Mucosa of gallbladder (tissue), 1 donor: ENCODE results near the gene SPTSSB. TPM values are rescaled to one million over a fixed set of nuclear protein-coding genes. Genes with fewer than 3 reads are reported as not detected.

Source experiments
- DNase-seq: peaks from one replicate; pipeline ENCODE4 v3.0.0-alpha.2; 2020; ENCODE audit warnings: low spot score
- total RNA-seq: library from RNA; stranded (reverse); gene quantifications from one replicate; pipeline ENCODE4 v1.2.1, GENCODE V29; 2021
- donor health status: DM: no; HTN: no; CAD: no.

Gene SPTSSB
- total RNA-seq, 1 donor from 2014 or later: 9.2 TPM

DNA sequence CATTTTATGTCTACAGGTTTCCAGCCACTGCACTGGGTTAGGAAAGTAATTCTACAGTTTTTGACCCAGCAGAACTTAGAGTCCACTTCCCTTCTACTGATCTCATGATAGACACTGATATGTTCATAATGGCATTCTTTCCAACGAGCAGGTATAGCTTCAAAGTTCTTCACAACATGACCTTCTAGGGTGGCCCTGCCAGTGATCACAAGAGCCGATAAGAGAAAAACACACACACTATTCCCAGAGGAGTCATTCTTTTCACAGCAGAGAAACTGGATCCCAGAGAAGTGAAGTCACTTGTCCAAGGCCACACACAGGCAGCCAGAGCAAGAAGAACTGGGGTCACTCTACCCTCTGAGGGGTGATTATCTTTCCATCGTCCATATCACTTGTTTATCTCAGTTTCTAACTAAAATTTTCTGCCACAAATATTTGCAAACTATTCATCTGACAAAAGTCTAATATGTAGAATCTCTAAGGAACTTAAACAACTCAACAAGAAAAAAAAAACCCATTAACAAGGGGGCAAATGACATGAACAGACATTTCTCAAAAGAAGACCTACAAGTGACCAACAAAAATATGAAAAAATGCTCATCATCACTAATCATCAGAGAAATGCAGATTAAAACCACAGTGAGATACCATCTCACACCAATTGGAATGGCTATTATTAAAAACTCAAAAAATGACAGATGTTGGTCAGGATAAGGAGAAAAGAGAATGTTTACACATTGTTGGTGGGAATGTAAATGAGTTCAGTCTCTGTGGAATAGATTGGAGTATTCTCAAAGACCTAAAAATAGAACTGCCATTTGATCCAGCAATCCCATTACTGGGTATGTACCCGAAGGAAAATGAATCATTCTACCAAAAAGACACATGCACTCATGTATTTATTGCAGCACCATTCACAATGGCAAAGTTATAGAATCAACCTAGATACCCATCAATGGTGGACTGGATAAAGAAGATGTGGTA is 31.5 kb downstream of the SPTSSB start:
- DNase-seq: no peak

DNA sequence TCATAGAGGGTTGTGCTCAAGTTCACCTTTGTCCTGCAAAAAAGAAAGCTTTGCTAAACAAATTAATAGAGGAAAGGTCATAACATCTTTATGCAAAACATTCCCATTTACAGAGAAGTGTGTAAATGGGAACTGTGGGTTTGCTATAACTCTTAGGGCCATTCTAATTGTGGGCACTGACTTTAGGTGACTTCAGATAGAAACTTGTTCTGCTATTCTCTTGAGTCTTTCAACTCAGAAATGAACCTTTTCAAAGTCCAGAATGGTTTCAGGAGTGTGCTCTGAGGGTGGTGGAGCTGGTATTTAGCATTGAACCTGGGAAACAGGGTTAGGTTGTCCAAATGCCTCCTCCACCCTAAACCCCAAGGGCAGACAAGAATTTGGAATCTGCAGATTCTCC is 34.0 kb downstream of the SPTSSB start:
- no peak for DNase-seq

DNA sequence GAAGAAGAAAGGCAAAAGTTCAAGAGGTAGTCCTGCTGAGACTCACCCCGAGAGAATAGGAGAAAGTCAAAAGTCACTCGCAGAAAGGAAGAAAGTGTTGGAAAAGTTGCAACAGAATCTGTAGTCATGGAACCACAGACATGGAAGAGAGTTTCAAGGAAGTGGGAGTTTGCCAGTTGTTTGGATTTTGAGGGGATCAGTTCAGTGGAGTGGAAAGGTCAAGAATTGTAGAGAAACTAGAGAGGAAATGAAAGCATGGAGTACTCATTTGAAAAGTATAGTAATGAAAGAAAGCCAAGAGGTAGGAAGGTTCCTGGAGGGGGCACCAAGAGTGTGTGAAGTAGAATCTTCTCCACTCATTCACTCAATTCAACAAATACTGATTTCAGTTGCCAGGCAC is 34.7 kb downstream of the SPTSSB start:
- DNase-seq: no peak

DNA sequence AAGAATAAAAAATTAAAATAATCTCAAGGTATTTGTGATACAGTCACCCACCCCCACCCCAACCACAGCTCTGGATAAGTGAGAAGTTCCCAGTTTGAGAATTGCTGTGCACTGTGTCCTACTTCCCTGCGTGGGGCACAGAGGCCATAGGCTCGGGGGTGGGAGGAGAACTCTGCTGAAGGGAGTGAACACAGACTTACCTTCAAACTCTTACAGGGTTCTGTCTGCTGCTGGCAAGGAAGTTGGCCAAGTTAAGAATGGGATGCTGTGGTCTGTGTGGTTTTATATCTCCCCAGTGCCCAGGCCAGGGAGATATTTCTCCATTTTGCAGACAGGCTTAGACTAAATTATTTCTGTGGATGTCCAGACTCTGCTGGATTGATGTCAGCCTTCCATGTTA is 37.6 kb downstream of the SPTSSB start:
- no peak for DNase-seq

DNA sequence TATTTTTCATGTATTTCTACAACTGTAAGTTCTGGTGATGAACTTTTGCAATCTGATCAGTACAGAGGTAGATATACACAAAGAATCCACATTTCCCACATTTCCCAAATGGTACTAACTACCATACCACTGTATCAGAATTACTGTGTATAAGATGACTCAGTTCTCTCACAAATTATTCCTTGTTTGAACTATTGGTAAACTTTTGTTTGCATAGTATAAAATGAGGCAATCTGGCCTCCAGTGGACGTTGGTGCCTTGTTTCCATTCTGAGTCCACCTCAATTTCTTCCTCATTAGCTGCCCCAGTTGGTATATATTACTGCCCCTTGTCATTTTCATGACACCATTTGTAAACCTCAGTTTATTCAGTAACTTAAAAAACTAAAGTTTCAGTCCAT is 38.5 kb downstream of the SPTSSB start:
- DNase-seq: no peak

DNA sequence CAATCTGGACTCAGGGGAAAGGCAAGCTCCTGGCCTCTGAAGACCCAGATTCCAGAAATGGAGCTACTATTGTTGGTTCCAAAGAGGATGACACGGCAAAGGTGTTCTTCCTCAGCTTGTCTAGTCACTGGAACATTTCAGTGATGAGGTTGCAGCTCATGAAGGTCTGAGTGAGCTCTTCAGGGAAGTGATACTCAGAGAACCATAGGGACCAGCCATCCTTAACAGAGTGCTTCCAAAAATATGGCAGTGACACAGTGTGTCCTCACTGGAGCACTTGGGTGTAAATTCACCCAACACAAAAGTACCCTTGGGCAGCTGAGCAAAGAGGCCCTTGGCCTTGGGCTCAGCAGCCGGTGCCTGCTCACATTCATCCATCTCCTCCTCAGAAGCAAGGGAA is 46.3 kb downstream of the SPTSSB start:
- no peak for DNase-seq

DNA sequence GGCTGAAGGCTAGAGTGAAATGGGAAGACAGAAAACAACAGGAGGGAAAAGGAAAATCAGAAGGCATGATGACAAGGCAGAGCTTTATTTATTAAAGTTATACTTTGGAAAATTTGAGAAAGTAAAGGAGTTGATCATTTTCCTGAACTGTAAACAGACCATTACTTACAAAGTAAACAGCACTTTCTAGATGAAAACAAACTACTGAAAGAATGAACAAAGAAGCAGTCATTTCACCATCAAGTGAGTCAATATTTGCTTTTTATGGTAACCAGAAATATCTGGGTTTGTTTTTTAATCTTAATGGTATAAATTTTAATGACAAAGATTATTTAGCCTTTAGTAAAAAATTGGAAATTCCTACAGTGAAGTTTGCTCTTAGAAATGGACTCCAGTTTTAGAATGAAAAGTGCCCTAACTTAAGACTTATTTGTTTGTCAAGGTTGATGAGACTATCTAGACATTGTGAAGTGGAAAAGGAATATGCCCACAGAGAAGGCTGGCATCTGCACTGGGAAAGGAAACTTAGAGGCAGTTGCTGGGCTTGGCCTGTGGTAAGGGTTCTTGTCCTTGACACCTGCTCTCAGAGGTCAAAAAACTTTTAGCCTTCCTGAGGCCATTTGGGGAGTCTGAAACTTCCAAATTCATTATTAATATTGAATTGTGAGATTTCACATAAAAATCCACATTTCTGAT is 47.2 kb downstream of the SPTSSB start:
- DNase-seq: no peak

DNA sequence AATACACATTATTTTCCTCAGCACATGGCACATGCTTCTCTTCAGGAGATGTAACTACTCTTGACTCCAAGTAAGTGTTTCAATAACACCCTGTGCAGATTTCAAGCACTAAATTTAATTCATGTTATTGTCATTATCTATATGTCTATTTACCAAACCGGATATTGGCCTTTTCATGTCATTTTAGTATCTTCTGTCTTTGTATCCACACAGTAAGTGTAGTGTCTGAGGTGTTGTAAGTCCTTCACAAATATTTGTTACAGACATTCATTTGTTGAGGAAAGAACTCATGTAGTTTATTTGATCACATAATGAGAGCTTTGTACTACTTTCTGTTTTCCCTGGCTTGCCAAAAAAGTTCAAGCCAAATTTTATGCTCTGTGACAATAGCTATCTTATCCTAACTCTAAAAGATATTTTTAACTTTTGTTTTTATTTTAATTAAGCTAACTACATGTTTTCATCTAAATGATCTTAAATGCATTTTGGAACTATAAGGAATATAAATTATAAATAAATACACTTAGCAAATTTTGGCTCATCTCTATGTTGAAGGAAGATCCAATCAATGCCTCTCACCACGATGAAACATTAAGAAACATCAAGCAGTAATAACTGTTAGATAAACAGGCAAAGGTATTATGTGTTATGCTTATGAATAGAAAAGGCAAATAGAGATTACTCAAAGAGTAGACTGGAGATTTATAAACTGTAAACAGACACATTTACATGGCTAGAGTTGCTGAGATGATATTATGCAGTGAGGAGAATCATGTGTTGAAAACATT is 48.3 kb downstream of the SPTSSB start:
- no peak for DNase-seq

DNA sequence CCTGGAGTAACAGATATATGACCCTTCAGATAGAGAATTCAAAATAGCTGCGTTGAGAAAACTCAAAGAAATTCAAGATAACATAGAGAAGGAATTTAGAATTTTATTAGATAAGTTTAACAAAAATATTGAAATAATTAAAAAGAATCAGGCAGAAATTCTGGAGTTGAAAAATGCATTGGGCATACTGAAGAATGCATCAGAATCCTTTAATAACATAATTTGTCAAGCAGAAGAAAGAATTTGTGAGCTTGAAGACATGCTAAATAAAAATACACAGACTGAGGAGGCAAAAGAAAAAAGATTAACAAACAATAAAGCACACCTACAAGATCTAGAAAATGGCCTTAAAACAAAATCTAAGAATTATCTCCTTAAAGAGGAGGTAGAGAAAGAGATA is 50.5 kb downstream of the SPTSSB start:
- no peak for DNase-seq

DNA sequence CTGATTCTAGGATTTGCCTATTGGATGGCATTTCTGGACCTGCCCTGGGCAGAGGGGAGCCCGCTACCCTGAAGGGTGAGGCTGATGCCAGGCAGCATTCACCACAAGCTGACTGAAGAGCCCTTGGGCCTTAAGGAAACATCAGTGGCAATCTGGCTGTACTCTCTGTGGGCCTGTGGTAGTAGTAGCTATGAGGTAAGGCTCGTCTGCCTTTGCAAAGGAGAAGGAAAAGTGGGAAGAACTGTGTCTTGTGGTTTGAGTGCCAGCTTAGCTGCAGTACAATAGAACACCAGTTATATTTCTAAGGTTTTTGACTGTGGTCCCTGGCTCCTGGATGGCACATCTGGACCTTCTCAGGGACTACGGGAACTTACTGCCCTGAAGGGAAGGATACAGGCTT is 51.5 kb downstream of the SPTSSB start:
- DNase-seq: no peak

DNA sequence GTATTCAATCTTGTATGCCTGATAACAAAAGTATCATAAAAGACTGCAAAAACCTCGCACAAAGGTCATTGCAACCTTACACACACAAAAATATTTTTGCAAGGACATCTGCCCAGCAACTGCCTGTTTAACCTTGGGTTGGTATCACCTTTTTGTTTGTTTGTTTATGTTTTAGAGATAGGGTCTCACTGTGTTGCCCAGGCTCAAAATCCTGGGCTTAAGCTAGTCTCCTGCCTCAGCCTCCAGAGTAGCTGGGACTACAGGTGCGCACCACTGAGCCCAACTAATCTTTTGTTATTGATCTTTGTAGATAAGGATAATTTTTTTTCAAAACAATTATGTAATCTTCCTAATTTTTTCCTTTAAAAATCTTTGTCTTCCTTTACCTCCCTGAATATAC is 54.2 kb downstream of the SPTSSB start:
- no peak for DNase-seq

DNA sequence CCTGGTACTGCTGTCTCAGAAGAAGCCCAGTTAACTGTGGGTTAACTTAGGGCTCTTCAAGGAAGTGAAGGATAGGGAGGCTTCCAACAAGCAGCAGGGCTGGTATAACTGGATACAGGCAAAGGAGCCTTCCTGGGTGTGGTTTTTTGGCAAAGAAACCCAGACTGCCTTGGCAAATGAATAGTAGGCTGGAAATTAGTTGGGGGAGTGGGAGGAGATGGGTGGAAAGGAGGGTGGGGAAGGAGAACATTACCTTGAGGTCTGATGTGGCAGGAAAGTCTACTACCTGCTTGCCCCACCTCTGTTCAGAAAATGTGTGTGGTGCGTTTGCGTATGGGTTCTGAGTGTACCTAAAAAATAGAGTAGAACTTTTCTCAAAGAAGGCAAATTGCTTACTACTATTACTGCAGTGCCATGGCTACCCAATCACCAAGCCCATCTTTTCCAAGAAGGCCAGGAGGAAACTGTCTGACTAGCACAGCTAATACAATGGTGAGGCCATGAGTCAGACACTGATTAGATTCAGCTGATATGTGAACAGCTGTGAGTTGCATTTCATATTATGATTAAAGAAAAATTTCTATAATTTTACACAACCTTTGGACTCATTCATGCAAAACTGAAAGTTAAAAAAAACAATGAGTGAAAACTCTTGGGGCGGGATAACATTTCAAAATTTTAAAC is 55.2 kb downstream of the SPTSSB start:
- peak; percentile 69 for DNase-seq

DNA sequence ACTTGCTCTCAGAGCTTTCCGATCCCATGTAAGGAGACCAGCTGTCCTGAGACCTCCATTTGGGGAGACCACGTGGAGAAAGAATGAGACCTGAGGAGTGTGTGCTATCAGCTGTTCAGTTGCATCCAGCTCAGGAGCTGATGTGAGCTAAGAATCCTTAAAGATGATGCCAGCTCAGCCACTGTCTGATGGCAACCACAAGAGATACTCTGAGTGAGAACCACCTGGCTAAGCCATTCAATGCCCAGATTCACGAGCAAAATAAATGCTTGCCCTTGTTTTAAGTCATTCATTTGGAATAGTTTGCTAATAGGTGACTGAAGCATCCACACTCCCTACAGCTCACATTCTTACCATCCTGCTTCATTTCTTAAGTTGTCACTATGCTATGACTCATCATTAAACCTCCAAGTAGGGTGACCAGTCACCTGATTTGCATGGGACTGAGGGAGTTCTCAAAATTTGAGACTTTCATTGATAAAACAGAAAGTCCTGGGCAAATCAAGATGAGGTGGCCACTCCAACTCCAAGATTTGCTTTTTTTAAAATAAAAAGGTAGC is 56.4 kb downstream of the SPTSSB start:
- DNase-seq: no peak

DNA sequence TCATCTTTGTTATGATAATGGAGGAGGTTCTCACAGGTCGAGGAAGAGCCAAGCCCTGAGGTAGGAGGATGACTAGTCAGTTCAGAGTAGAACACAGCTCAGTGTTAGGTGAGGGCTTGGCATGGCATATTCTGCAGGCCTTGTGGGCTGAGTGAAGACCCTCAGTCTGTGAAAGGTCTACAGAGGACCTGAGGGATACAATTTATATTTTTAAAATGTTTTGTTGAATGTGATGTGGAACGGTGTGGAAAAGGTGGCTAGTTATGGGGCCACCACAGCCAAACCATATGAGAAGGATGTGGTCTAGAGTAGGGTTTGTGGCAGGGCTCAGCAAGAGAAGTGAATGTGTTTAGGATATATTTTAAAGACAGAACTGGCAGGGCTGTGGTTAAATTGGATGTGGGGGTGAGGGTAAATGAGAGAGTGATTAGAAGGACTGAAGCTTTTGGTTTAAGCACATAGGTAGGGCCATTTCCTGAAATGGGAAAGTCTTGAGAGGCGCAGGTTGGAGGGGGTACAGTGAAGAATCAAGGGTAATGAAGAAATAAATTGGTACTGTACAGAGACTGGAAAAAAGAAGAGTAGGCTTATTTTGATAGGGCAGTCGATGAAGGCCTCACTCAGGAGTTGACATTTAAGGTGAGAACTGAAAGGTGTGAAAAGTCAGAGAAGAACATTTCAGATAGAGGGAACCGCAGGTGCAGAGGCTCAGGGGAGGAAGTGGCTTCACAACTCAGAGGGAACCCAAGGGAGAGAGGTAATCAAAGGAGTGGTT is 60.5 kb downstream of the SPTSSB start:
- DNase-seq: no peak

DNA sequence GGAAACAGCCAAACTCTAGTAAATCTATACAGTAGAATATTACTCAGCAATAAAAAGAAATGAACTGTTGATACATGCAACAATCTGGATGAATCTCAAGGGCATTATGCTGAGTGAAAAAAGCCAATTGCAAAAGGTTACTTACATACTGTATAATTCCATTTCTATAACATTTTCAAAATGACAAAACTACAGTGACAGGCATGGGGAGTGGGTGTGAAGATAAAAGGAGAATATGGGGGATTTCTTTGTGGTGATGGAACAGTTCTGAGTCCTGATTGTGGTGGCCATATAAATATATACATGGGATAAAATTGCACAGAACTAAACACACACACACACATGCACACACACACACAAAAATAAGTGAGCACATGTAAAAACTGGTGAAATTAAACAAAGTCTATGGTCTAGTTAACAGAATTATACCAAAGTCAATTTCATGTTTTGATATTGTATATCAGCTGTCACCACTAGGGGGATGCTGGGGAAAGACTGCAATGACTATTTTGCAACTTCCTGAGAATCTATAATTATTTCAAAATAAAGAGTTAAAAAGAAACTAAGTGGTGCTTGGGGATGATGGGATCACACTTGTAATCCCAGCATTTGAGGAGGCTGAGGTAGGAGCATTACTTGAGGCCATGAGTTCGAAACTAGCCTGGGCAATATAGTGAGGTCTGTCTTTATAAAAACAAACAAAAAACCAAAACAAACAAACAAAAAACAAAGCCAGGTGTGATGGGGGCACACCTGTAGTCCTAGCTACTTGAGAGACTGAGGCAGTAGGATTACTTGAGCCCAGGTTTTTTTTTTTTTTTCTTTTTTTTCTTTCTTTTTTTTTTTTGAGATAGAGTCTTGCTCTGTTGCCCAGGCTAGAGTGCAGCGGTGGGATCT is 66.0 kb downstream of the SPTSSB start:
- no peak for DNase-seq

DNA sequence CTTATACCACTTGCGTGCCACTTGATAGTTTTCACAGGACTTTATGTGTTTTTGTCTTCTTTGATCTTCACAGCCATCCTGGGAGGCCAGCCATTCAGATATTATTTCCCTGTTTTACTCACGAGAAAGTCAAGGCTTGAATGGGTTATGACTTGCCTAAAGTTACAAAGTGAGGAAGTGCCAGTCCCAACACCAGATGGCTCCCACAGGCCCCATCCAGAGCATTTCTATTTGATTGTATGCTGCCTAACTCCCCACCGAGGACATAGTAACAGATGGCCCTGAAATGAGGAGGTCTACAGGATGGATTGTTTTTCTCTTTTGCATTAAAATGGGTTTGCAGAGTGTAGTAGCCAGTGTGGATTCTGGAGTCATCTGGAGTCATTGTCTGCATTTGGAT is 74.5 kb downstream of the SPTSSB start:
- no peak for DNase-seq

DNA sequence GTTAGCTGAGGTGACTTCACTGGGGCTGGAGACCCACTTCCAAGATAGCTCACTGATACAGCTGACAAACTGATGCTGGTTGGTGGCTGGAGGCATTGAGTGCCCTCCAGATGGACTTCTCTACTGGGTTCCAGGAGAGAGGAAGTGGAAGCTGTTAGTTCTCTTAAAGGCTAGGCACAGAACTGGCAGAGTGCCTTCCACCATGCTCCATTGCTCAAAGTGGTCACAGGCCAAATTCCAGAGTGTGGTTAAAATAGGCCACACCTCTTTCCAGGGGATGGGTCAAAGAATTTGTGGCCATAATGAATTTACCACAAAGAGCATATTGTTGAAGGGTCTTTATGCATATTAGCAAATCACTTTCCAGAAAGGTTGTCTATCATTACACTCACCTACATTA is 76.0 kb downstream of the SPTSSB start:
- DNase-seq: no peak
